Measurements from ENCODE around the gene INPP5A. TPM values are rescaled to one million over a fixed set of nuclear protein-coding genes. Genes with fewer than 3 reads are reported as not detected.
"Not testable (repeated sequence)": the region's sequence is repeated elsewhere in the genome, so short reads cannot be mapped to it uniquely, and the experiment has no call there.

INPP5A gene
- polyA plus RNA-seq, 6 donors from 2014 or later = 1.3 to 6.7 (median 2.1) TPM

- peak overlapping the region in 5 of 8 donors; percentile 9 to 78 (median 42) for H3K4me3 Mint-ChIP-seq
- peaks cover 58 to 67% (median 64%) of the 10 kb centered on the region in 3 donors for H3K4me1 Mint-ChIP-seq
- H3K27me3 Mint-ChIP-seq = no peaks in the 10 kb centered on the region
- H3K9me3 Mint-ChIP-seq = peaks cover 11 to 29% (median 16%) of the 10 kb centered on the region in 7 donors
- ATAC-seq (ENCODE audit: low read depth in 2 of 2) (no peak), DNase-seq (no peak)
- peaks cover 18 to 27% of the 10 kb centered on the region in 2 donors for H3K36me3 Mint-ChIP-seq
- peak overlapping the region in 1 of 6 donors; percentile 53 for H3K27ac Mint-ChIP-seq
Observed at GRCh38 chr10:132596742-132597279, 59.2 kb downstream of the INPP5A start.

DNA sequence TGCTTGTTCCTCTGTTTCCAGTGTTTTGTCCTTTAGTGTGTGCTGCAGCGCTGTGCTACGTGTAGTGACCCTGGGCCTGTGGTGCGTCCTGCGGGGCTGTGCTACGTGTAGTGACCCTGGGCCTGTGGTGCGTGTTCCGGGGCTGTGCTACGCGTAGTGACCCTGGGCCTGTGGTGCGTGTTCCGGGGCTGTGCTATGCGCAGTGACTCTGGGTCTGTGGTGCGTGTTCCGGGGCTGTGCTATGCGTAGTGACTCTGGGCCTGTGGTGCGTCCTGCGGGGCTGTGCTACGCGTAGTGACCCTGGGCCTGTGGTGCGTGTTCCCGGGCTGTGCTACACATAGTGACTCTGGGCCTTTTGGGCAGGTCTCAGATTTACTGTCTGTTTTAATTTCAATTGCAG lies 60.1 kb downstream of the INPP5A start:
- Mint-ChIP-seq H3K36me3 (peaks cover 18 to 27% of the 10 kb centered on the region in 2 donors), H3K27me3 (no peaks in the 10 kb centered on the region), H3K4me1 (peaks cover 55 to 68% (median 58%) of the 10 kb centered on the region in 3 donors), H3K27ac (peak overlapping the region in 2 of 6 donors; percentile 69 to 86), H3K4me3 (no peak overlapping the region), H3K9me3 (peaks cover 10 to 32% (median 16%) of the 10 kb centered on the region in 7 donors)
- DNase-seq (no peak), ATAC-seq (ENCODE audit: low read depth in 2 of 2) (no peak)

DNA sequence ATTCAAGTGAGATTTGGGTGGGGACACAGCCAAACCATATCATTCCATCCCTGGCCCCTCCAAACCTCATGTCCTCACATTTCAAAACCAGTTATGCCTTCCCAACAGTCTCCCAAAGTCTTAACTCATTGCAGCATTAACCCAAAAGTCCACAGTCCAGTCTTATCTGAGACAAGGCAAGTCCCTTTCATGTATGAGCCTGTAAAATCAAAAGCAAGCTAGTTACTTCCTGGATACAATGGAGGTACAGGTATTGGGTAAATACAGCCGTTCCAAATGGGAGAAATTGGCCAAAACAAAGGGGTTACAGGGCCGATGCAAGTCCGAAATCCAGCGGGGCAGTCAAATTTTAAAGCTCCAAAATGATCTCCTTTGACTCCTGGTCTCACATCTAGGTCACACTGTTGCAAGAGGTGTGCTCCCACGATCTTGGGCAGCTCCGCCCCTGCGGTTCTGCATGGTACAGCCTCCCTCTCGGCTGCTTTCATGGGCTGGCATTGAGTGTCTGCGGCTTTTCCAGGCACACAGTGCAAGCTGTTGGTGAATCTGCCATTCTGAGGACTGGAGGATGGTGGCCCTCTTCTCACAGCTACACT lies 61.5 kb downstream of the INPP5A start:
- ATAC-seq (ENCODE audit: low read depth in 2 of 2); DNase-seq; H3K4me3 Mint-ChIP-seq; H3K27me3 Mint-ChIP-seq: not testable (repeated sequence)
- peaks cover 48 to 64% (median 52%) of the 10 kb centered on the region in 3 donors for H3K4me1 Mint-ChIP-seq
- peak overlapping the region in 3 of 6 donors; percentile 22 to 94 (median 50) for H3K27ac Mint-ChIP-seq
- H3K36me3 Mint-ChIP-seq = peaks cover 13 to 21% of the 10 kb centered on the region in 2 donors
- peaks cover 10 to 31% (median 16%) of the 10 kb centered on the region in 7 donors for H3K9me3 Mint-ChIP-seq

GRCh38 chr10:132599732-132600131 lies 62.1 kb downstream of the INPP5A start:
- H3K9me3 Mint-ChIP-seq = peaks cover 6 to 31% (median 16%) of the 10 kb centered on the region in 7 donors
- peaks cover 13 to 27% of the 10 kb centered on the region in 2 donors for H3K36me3 Mint-ChIP-seq
- ATAC-seq (ENCODE audit: low read depth in 2 of 2) (no peak), DNase-seq (no peak)
- H3K4me1 Mint-ChIP-seq = peaks cover 48 to 64% (median 52%) of the 10 kb centered on the region in 3 donors
- no peak overlapping the region for H3K4me3 Mint-ChIP-seq
- peak overlapping the region in 1 of 6 donors; percentile 52 for H3K27ac Mint-ChIP-seq
- no peaks in the 10 kb centered on the region for H3K27me3 Mint-ChIP-seq

GRCh38 chr10:132600416-132600815 lies 62.8 kb downstream of the INPP5A start:
- Mint-ChIP-seq H3K27me3 (no peaks in the 10 kb centered on the region), H3K27ac (peak overlapping the region in 2 of 6 donors; percentile 11 to 54), H3K9me3 (peaks cover 6 to 31% (median 16%) of the 10 kb centered on the region in 7 donors), H3K36me3 (peaks cover 13 to 27% of the 10 kb centered on the region in 2 donors), H3K4me1 (peaks cover 44 to 59% (median 47%) of the 10 kb centered on the region in 3 donors), H3K4me3 (no peak overlapping the region)
- DNase-seq (no peak), ATAC-seq (ENCODE audit: low read depth in 2 of 2) (no peak)

GRCh38 chr10:132601567-132601966 lies 64.0 kb downstream of the INPP5A start:
- ATAC-seq (ENCODE audit: low read depth in 2 of 2) (no peak), DNase-seq (no peak)
- Mint-ChIP-seq H3K4me3 (peak overlapping the region in 1 of 8 donors; percentile 51), H3K9me3 (peaks cover 6 to 31% (median 16%) of the 10 kb centered on the region in 7 donors), H3K27me3 (no peaks in the 10 kb centered on the region), H3K27ac (peak overlapping the region in 1 of 6 donors; percentile 26), H3K4me1 (peaks cover 37 to 55% (median 48%) of the 10 kb centered on the region in 3 donors), H3K36me3 (peaks cover 13 to 27% of the 10 kb centered on the region in 2 donors)

DNA sequence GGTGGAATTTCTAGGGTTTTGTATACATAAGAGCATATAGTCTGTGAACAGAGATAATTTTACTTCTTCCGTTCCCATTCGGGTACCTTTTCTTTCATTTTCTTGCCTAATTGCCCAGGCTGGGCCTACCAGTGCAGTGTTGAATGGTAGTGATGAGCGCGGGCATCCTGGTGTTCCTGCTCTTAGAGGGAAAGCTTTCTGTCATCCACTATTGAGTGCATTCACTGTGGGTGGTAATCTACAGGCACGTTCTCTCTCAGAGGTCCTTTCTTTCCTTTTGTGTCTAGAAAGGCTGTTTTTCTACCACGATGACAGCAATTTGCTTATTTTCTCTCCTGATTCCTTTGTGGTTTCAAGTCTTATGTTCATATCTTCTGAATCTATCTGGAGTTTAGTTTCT lies 65.0 kb downstream of the INPP5A start:
- peaks cover 13 to 27% of the 10 kb centered on the region in 2 donors for H3K36me3 Mint-ChIP-seq
- no peaks in the 10 kb centered on the region for H3K27me3 Mint-ChIP-seq
- peak overlapping the region in 2 of 6 donors; percentile 4 to 91 for H3K27ac Mint-ChIP-seq
- H3K4me3 Mint-ChIP-seq = no peak overlapping the region
- ATAC-seq (ENCODE audit: low read depth in 2 of 2) (no peak), DNase-seq (no peak)
- peaks cover 6 to 31% (median 16%) of the 10 kb centered on the region in 7 donors for H3K9me3 Mint-ChIP-seq
- H3K4me1 Mint-ChIP-seq = peaks cover 33 to 49% (median 45%) of the 10 kb centered on the region in 3 donors

DNA sequence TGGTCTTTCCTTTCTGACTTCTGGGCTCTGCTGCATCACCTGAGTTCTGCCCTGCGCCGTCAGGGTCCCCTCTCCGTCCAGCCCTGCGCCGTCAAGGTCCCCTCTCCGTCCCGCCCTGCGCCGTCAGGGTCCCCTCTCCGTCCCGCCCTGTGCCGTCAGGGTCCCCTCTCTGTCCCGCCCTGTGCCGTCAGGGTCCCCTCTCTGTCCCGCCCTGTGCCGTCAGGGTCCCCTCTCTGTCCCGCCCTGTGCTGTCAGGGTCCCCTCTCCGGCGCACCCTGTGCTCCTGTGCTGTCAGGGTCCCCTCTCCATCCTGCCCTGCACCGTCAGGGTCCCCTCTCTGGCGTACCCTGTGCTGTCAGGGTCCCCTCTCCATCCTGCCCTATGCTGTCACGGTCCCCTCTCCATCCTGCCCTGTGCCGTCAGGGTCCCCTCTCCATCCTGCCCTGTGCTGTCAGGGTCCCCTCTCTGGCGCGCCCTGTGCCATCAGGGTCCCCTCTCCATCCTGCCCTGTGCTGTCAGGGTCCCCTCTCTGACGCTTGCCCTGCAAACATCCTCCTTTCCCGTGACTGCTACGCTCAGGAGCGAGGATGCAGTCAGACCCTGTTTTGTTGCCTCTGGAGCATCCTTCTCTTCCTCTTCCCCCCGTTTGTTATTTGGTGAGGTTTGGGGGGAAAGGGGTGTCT lies 66.4 kb downstream of the INPP5A start:
- H3K27me3 Mint-ChIP-seq = no peaks in the 10 kb centered on the region
- no peak for ATAC-seq (ENCODE audit: low read depth in 2 of 2)

GRCh38 chr10:132604686-132605085 lies 67.1 kb downstream of the INPP5A start:
- Mint-ChIP-seq H3K4me1 (peaks cover 29 to 44% (median 40%) of the 10 kb centered on the region in 3 donors), H3K4me3 (no peak overlapping the region), H3K36me3 (peaks cover 13 to 27% of the 10 kb centered on the region in 2 donors), H3K9me3 (peaks cover 6 to 21% (median 14%) of the 10 kb centered on the region in 7 donors), H3K27ac (peak overlapping the region in 4 of 6 donors; percentile 38 to 94 (median 84)), H3K27me3 (no peaks in the 10 kb centered on the region)
- ATAC-seq (ENCODE audit: low read depth in 2 of 2) (no peak), DNase-seq (no peak)

More for the DNA sequence above, 66.4 kb downstream of the INPP5A start:
- Mint-ChIP-seq H3K27ac (peak overlapping the region in 5 of 6 donors; percentile 67 to 94 (median 81)), H3K4me1 (peaks cover 26 to 41% (median 41%) of the 10 kb centered on the region in 3 donors), H3K36me3 (peaks cover 13 to 27% of the 10 kb centered on the region in 2 donors), H3K9me3 (peaks cover 6 to 24% (median 16%) of the 10 kb centered on the region in 7 donors), H3K4me3 (no peak overlapping the region)
- no peak for DNase-seq

DNA sequence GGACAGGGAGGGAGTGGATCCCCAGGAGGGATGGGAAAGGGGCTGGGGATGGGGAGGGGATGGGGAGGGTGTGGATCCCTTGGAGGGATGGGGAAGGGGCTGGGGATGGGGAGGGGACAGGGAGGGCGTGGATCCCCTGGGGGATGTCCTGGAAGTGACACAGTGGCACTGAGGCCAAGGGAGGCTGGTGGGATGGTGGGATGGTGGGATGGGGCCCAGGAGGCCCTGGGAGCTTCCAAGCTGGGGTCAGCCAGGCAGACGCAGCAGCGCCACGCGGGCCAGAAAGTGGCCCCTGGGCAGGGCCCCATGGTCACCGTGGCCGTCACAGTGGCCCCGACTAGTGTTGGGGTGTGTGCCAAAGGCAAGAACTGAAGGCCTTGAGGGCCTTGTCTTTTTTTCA lies 67.8 kb downstream of the INPP5A start:
- peaks cover 2 to 14% (median 9%) of the 10 kb centered on the region in 7 donors for H3K9me3 Mint-ChIP-seq
- peak overlapping the region in 3 of 6 donors; percentile 29 to 85 (median 57) for H3K27ac Mint-ChIP-seq
- H3K4me1 Mint-ChIP-seq = peaks cover 29 to 40% (median 37%) of the 10 kb centered on the region in 3 donors
- no peak for DNase-seq
- peaks cover 9 to 21% of the 10 kb centered on the region in 2 donors for H3K36me3 Mint-ChIP-seq
- no peak overlapping the region for H3K4me3 Mint-ChIP-seq
- no peak for ATAC-seq (ENCODE audit: low read depth in 2 of 2)
- no peaks in the 10 kb centered on the region for H3K27me3 Mint-ChIP-seq

DNA sequence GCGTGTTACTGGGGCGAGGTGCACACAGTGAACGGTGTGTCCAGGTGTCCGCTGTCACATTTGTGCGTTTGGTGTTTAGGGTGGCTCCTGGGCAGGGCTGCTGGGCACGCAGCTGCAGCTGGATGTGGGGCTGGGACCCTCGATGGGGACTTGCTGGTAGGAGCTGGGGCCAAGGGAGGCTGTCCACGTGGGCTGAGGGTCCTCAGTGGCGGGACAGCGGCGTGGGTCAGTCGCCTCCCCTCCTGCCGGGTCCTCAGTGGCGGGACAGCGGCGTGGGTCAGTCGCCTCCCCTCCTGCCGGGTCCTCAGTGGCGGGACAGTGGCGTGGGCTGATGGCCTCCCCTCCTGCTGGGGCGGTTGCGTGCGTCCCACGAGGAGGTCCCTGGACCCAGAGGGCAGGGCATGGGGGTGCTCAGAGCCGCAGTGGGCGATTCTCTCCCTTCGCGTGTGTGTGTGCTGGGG lies 68.5 kb downstream of the INPP5A start:
- Mint-ChIP-seq H3K4me3 (no peak overlapping the region), H3K27ac (peak overlapping the region in 3 of 6 donors; percentile 36 to 85 (median 57)), H3K9me3 (peaks cover 0 to 8% (median 3%) of the 10 kb centered on the region in 7 donors), H3K36me3 (peaks cover 4 to 15% of the 10 kb centered on the region in 2 donors), H3K27me3 (no peaks in the 10 kb centered on the region), H3K4me1 (peaks cover 33 to 43% (median 42%) of the 10 kb centered on the region in 3 donors)
- ATAC-seq (ENCODE audit: low read depth in 2 of 2) = no peak
- no peak for DNase-seq

DNA sequence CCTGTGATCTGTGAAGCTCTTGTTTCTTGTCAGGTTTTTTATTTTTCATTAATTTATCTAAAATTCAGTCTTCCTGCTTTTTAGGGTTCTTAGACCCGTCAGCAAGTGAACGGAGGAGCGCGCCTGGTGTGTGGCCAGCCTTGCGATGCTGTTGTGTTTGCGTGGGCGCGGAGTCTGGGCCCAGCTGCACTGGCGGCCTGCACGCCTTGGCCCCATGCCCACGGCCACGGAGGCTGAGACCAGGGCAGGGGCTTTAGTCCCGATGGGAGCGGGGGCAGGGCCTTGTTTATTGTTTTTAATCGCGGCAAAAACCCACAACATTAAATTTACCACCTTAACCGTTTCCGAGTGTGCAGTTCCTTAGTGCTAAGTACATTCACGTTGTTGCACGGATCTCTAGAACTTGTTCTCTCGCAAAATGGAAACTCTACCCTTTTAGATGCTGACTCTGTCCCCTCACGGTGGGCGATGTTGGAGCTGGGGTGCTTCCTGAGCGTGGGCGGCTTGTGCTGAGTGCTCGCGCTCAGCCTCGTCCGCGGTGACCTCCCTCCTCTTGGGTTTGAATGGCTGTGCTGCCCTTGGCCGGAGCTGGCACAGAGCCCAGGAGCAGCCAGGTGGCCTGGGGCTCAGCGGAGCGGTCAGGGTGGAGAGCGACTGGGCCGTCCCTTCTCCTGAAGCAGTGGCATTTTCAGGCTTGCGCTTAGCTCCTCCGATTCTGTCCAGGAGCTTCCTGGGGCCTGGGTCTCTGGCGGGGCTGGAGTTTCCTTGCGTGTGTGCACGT lies 69.1 kb downstream of the INPP5A start:
- ATAC-seq (ENCODE audit: low read depth in 2 of 2) (no peak), DNase-seq (no peak)
- peaks cover 0 to 8% of the 10 kb centered on the region in 2 donors for H3K36me3 Mint-ChIP-seq
- H3K4me1 Mint-ChIP-seq = peaks cover 36 to 46% (median 40%) of the 10 kb centered on the region in 3 donors
- H3K27ac Mint-ChIP-seq = peak overlapping the region in 2 of 6 donors; percentile 36 to 61
- no peaks in the 10 kb centered on the region for H3K27me3 Mint-ChIP-seq
- H3K4me3 Mint-ChIP-seq = no peak overlapping the region
- peaks cover 0 to 4% (median 0%) of the 10 kb centered on the region in 7 donors for H3K9me3 Mint-ChIP-seq
